ENCODE results near the gene ZNF837.

DNA sequence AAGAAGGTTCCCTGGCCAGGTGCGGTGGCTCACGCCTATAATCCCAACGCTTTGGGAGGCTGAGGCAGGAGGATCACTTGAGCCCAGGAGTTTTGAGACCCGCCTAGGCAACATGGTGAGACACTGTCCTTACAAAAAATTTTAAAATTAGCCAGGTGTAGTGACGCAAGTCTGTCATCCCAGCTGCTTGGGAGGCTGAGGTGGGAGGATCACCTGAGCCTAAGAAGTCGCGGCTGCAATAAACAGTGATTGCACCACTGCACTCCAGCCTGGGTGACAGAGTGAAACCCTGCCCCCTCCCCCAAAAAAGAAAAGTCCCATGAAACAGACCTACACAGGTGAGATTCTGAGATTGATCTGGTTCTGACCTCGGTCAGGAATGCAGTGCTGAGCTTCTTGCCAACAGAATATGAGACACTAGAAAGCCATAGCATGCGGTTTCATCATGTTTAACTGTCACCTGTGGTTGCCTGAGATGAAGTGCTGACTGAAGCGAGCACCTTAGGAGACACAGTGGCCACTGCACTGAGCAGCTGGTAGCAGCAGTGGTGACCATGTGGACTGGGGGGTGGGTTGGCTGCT, 25.5 kb downstream of the ZNF837 start:
- TF ChIP-seq, protein P1, sequence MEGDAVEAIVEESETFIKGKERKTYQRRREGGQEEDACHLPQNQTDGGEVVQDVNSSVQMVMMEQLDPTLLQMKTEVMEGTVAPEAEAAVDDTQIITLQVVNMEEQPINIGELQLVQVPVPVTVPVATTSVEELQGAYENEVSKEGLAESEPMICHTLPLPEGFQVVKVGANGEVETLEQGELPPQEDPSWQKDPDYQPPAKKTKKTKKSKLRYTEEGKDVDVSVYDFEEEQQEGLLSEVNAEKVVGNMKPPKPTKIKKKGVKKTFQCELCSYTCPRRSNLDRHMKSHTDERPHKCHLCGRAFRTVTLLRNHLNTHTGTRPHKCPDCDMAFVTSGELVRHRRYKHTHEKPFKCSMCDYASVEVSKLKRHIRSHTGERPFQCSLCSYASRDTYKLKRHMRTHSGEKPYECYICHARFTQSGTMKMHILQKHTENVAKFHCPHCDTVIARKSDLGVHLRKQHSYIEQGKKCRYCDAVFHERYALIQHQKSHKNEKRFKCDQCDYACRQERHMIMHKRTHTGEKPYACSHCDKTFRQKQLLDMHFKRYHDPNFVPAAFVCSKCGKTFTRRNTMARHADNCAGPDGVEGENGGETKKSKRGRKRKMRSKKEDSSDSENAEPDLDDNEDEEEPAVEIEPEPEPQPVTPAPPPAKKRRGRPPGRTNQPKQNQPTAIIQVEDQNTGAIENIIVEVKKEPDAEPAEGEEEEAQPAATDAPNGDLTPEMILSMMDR (IDR thresholded peaks at IDR 0.05; ENCODE audit: low read length) = no peak
- TF ChIP-seq EZH2 (IDR thresholded peaks at IDR 0.05; ENCODE audit: borderline replicate concordance, low read length) = no peak
